Activated gamma-delta T cell (primary cell): ENCODE results near the gene UHRF2.
"Not testable (repeated sequence)": the region's sequence is repeated elsewhere in the genome, so short reads cannot be mapped to it uniquely, and the experiment has no call there.

ENCODE experiments used
- DNase-seq: peaks from one replicate; lab custom pipeline; 2025; lab: John Stamatoyannopoulos, UW

UHRF2 gene

DNA sequence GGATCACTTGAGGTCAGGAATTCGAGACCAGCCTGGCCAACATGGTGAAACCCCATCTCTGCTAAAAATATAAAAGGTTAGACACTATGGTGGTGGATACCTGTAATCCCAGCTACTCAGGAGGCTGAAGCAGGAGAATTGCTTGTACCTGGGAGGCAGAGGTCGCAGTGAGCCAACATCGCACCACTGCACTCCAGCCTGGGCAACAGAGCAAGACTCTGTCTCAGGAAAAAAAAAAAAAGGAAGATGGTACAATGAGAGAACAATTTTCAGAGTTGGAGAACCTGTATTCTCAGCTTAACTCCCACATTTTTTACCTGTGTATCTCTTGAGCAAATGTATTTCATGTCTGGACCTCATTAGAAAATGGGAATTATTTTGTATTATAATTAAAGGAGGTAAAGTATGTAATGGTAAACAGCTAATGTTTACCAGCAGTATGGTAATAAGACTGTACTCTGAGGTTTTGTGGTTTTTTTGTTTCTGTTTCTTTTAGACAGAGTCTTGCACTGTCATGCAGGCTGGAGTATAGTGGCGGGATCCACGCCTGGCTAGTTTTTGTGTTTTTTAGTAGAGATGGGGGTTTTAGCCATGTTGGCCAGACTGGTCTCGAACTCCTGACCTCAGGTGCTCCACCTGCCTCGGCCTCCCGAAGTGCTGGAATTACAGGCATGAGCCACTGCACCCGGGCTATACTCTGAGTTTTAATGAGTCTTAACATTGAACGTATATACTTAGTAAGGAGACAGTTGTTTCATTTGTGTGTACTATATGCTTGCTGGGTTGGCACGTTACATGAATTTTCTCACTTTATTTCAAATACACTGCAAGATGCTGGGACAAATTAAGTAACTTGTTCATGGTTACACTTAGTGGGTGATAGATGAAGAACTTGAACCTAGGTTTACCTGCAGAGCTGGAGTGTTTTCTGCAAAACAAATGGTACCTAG is 16.2 kb downstream of the UHRF2 start:
- DNase-seq = no peak

DNA sequence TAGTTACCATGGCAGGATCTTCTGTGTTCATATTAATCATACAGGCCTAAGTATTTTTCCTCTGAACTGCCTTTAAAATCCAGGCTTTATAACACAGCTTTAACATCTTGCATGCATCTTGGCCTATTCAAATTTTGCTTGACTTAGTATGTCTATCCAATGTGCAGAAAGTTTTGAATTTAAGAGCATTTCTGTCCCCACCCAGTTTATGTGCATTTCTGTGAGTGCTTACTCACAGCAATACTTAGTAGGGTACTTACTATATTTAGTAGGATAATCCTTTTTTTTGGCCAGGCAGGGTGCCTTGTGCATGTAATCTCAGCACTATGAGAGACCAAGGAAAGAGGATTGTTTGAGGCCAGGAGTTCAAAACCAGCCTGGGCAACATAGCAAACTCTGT is 18.0 kb downstream of the UHRF2 start:
- no peak for DNase-seq

DNA sequence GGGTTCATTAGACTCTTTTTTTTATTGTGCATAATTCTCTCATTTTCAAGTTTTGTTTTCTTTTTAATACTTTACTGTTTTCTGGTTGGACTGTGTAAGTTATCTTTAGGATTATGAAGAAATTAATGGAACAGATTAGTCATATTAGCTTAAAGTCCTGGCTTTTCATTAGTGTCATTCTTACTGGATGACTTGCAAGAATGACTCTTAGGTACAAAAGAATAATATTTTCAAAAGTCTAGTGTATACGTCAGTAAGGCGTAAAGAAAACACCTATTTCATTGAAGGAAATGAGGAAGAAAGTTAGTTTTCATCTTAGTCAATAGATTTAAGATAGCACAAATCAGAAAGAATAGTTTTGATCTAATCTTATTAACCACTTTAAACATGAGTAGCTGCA is 20.4 kb downstream of the UHRF2 start:
- no peak for DNase-seq

DNA sequence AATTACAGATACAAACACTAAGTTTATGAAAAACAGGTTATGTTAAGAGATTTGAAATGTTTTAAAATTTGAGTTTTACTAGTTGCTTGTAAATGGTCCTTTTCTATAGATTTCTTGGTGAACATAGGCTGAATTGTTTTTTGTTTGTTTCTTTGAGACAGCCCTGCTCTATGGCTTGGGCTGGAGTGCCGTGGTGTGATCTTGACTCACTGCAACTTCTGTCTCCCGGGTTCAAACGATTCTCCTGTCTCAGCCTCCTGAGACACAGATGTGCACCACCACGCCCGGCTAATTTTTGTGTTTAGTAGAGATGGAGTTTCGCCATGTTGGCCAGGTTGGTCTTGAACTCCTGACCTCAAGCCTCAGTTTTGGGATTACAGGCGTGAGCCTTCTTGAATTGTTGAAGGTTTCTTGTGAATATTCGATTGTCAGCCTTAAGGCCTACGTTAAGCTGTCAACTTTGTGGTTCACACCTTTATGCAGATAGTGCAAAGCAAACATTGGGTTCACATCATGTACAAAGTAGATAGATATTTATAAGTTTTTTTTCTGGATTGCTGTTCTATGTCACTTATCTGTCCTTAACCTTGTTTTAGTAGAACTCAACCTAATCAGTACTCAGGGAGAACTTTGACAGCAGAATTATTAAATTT is 26.2 kb downstream of the UHRF2 start:
- DNase-seq = no peak

DNA sequence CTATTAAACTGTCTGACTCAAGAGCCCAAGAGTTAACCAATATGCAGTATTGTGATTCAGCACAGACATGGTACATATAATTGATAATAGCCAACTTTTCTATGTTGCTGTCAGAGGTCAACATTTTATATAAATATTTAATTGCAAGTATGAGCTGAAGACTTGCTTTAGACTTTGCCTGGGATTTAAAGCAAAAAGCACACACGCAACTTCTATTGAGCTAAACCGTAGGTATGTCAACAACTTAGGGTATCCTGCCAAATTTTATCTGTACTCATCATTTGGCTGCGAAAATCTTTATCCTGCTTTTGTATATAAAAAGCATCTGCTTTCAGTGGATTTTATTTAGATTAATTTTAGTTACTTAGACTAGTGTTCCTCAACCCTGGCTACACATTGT is 27.4 kb downstream of the UHRF2 start:
- DNase-seq = no peak

DNA sequence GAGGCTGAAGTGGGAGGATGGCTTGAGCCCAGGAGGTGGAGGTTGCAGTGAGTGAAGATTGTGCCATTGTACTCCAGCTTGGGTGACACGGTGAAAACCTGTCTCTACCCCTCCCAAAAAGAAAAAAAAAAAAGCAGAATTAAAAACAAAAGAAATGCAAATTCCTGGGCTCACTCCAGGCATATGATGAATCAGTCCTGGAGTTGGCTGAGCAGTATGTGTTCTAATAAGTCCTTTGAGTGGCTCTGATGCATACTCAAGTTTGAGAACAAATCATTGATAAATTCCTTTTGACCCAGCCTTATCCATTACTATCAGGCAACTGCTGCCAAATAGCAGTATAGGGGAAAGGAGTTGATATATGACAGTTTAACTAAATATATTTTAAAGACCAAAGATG is 28.3 kb downstream of the UHRF2 start:
- no peak for DNase-seq

DNA sequence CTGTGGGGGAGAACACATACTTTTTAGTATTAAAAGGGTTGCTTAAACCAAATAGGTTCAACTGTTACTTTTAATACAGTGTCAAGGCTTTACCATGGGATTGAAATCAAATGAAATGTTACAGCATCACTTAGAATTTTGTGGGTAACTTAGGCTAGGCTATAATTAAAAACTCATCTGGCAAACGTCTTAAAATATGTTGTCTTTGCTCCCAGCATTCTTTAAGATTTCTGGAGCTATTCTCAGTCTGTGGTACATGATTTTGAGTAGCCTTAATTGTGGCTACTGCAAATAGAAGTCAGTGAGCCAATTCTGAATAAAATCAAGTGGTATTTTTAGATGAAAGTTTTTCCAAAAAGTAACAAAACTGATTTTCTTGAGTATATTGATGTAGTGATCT is 30.7 kb downstream of the UHRF2 start:
- no peak for DNase-seq

DNA sequence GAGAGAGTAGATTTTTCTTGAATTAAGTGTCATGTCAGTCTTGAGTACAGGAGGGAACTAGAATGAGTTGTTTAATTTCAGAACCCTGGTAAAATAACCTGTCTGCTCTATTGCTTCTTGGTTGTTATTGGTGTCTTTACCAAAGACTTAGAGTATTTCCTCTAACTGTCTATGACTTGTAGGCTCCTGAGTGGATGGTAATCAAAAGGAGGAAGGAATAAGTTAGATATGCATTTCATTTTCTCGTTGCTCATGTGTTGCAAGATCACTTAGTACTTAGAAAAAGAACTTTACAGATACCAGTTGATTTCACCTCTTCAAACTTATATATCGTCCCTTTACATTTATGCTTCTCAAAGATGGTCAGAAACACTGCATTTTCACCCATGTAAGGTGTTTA is 31.1 kb downstream of the UHRF2 start:
- no peak for DNase-seq

DNA sequence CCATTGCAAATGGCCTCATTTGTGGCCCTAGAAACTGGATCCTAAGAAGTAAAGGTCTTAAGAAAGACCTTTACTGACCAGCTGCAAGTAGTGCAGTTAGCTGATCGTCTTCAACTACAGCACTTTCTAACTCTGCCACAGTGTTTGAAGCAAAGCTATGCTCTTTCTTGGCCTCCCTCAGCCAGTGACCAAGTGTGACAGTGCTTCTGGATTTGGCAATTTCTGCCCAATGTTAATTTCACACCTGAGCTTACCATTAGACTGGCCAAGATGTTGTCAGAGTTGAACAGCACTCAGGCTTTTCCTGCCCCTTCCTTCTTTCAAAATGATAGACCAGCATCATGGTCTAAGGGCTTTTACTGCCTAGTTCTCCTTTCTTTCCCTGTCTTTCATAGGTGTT is 36.1 kb downstream of the UHRF2 start:
- no peak for DNase-seq

DNA sequence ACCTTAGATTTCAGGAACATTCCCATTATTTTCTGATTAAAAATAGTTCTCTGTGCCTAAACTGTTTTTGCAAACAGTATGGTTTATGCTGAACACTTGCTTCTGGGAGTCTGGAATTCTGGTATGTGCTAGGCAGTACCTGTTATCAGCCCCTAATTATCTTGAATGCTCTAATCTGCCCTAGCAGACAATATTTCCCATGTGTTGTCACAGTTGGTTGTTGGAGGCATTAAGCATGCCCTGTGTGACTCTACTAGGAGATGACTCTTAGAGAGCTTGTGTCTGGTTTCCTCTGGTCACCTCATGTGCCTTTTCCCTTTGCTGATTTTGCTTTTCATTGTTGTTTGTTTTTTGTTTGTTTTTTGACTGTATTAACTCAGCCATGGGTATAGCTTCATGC is 36.6 kb downstream of the UHRF2 start:
- no peak for DNase-seq

DNA sequence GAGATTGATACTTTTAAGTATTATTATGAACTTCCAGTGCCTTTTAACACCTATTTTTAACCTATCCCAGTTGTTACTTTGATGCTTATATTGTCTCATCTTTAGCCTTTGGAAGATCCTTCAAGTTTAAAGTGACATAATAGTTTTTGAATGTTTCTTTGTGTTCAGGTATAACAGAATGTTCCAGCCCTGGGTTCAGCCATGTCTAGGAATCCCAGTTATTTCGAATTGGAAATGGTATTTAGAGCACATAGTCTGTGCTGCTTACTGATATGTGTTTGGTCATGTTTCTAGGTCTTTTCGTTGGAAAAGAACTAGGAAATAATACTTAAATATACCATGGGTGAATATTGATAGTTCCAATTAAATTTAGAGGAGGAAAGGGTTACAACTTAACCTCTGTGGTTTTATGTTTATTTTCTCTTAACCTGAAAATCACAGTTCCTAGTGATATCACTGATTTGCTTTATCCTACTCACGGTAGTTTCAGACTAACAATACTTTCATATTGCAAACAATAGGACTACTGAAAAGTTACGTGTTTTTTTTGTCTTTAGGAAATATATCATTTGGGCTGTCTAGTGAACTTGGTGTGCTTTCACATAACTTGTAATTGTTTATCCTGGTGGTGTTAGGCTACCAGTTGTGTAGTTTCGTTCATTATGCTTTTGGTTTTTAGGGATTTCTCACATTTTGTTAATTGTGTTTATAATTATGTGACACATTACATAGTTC is 37.8 kb downstream of the UHRF2 start:
- DNase-seq = no peak

DNA sequence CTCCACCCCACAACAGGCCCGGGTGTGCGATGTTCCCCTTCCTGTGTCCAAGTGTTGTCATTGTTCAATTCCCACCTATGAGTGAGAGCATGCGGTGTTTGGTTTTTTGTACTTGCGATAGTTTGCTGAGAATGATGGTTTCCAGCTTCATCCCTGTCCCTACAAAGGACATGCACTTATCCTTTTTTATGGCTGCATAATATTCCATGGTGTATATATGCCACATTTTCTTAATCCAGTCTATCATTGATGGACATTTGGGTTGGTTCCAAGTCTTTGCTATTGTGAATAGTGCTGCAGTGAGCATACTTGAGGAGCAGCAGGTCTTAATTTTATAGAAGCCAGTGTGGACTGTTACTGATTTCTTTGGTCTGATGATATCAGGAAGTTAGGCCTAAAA is 42.3 kb downstream of the UHRF2 start:
- DNase-seq = not testable (repeated sequence)

DNA sequence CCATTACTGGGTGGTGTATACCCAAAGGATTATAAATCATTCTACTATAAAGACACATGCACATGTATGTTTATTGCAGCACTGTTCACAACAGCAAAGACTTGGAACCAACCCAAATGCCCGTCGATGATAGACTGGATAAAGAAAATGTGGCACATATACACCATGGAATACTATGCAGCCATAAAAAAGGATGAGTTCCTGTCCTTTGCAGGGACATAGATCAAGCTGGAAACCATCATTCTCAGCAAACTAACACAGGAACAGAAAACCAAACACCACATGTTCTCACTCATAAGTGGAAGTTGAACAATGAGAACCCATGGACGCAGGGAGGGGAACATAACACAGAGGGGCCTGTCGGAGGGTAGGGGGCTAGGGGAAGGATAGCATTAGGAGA is 45.7 kb downstream of the UHRF2 start:
- DNase-seq = not testable (repeated sequence)

DNA sequence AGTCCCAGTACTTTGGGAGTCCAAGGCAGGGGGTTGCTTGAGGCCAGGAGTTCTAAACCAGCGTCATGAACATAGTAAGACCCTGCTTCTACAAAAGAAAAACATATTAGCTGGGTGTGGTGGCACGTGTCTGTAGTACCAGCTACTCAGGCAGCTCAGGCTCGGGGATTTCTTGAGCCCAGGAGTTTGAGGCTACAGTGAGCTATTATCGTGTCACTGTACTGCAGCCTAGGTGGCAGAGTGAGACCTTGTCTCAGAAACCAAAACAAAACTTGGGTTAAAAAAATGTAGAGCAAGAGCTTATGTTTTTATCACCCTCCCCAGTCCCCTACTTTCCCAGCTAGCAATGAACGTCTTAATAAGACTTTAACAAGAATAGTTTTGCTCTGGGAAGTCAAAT is 46.7 kb downstream of the UHRF2 start:
- DNase-seq = no peak

DNA sequence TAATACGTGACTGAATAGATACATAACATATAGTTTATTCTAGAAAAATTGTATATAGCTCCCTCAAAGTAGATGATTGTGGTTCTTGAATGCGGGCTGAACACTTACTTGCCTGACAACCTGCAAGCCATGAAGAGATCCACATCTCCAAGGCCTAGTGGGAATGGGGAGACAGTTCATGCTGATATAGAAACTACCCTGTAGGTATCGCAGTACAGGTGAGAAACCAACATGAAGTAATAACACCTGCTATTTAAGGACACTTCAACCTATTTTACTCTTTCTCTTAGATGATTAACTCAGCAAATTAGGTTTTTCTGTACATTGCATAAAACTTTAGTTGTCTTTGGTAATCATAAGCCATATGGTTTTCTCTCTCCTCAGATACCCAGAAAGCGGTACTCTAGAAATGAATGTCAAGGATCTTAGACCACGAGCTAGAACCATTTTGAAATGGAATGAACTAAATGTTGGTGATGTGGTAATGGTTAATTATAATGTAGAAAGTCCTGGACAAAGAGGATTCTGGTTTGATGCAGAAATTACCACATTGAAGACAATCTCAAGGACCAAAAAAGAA is 47.3 kb downstream of the UHRF2 start:
- DNase-seq = no peak

DNA sequence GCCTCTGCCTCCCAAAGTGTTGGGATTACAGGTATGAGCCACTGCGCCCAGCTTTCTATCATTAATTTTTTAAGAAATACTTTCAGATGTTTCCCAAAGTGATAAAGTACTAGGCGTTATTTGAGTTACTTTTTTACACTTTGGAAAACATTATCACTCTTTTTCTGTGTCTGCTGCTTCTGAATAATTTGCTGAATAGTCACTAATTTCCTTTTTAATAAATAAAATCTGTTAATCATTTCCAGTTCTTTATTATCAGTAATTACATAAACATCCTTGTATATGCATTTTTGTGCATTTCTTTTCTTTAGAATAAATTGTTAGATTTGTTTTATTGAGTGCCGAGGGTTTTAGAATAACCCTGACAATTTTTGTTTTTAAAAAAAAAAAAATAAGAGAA is 48.6 kb downstream of the UHRF2 start:
- DNase-seq = no peak

DNA sequence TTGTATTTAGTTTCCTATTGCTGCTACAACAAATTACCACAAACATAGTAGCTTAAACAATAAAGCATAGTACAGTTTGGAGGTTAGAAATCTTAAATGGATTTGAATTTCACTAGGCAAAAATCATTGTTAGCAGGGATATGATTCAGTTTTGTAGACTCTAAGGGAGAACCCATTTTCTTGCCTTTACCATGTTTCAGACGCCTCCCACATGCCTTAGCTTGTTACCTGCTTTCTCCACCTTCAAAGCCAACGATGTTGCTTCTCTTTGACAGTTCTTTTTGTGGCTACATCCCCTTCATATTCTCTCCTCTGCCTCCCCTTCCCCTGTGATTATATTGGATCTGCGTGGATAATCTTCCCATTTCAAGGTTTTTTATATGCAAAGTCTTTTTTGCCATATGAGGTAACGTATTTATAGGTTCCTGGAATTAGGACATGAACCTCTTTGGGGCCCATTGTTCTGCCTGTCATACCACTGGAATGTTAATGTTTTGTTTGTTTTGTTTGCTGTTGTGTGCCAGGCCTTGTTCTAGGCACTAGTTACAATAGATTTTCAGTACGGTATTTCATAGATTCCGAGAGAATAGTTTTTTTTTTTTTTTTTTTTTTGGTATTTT is 54.1 kb downstream of the UHRF2 start:
- no peak for DNase-seq

DNA sequence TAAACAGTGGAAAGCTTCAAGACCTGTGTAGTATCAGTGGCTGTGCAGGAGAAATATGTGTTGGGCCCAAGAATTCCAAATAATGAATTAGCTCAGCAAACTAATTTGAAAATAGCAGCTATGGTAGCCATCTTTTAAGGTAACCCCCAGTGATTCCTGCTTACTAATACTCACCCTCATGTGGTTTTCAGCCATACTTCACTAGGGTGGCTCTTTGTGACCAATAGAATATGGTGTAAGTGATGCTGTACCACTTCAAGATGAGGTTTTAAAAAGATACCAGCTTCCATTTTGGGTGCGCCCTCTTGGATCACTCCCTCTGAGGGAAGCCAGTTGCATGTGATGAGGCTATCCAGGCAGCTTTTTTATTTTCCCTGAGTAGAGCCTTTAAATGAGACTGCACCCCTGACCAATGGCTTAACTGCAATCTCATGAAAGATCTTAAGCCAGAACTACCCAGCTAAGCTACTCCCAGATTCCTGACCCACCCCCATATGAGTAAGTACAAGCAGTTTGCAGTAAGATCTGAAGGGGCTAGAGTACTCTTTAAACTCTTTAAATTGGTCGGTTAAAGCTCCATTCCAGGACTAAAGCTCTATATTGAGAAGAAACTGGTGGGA is 58.3 kb downstream of the UHRF2 start:
- no peak for DNase-seq

DNA sequence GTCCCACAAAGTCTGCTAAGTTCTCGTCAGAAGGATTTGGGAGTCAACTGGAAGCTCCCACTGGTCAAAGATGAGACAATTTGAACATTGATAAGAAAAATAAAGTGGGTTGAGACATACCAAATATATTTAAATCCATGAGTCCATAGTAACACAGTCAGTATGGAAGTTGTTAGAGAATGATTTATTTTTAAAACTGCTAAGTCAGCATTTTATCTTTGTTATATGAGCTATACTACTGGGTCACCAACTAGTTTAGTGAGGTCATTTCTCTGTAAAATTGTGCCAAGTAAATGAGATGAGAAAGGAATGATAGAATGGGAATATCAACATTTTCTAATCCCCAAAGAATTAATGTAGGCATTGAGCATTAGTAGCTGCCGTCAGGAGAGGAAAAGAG is 60.2 kb downstream of the UHRF2 start:
- no peak for DNase-seq

DNA sequence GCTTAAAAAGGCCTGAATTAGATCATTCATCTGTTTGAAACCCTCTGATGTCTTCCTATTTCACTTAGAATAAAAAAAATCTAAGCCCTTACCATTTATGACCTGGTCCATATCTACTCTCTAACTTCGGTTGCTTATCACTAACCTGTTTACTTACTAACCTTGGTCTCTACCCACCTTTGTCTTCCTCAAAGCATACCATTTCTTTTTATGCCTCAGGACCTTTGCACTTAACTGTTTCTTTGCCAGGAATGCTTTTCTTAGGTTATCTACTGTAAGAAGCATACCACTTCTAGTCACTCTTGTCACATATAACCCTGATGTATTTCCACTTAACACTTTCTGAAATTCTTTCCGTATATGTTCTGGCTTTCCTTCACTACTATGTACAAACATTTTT is 67.0 kb downstream of the UHRF2 start:
- DNase-seq = no peak

DNA sequence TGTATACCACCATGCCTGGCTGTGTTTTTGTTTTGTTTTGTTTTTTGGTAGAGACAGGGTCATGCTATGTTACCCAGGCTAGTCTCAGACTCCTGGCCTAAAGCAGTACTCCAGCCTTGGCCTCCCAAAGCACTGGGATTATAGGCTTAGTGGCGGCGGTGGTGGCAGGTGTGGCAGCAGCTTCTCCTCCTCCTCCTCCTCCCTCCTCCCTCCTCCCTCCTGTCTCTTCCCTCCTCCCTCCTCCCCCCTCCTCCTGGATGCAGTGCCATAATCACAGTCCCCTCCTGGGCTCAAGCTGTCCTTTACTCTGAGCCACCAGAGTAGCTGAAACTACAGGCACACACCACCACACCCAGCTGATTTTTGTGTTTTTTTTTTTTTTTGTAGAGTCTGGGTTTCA is 71.2 kb downstream of the UHRF2 start:
- no peak for DNase-seq

DNA sequence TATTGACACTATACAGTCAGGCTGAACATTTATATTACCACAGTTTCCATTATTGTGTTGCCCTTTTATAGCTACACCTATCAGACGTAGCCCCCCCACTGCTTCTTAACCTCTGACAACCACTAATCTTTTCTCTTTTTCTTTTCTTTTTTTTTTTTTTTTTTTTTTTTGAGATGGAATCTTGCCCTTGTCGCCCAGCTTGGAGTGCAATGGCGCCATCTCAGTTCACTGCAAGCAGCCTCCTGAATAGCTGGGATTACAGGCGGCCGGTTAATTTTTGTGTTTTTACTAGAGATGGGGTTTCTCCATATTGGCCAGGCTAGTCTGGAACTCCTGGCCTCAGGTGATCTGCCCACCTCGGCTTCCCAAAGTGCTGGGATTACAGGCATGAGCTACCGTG is 75.4 kb downstream of the UHRF2 start:
- no peak for DNase-seq
